HG03045 (cell line): ENCODE measurements around the gene CEP76.

ENCODE experiments used
- ATAC-seq: cut with Tn5 transposase; IDR thresholded peaks from one replicate; pipeline ENCODE4 v1.9.1; 2021; ENCODE audit warnings: mild to moderate bottlenecking, moderate library complexity; ENCODE audit not compliant: unreplicated experiment

The CEP76 gene

GRCh38 chr18:12702221-12703095 lies at the start of gene CEP76, which contains the start of gene PSMG2:
CEP76 (minus strand) TSS chr18:12702723; CDS start chr18:12702548, 175 bp downstream.
PSMG2 (plus strand) TSS chr18:12703042; CDS start chr18:12703108, 66 bp downstream.
- ATAC-seq = peak; percentile 83

DNA sequence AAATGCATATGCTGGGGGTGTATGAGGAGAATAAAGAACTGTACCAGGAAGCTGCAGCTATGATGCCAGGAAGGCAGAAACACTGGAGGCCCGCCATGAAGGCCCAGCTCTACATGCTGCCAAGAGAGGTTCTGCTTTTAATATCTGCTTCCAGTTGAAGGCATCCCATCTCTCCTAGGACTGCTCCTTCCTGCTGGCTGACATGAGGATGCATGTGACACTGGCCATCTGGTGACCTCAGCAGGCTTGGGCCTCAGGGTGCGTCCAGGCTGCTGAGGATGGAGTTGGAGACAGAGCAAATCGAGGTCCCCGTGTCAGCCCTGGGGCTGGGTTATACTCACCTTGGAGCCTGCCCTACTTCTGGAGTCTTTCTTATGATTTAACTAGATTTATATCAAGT lies 49.4 kb upstream of the CEP76 start:
- no peak for ATAC-seq

GRCh38 chr18:12751503-12751884 lies 49.0 kb upstream of the CEP76 start:
- ATAC-seq = no peak

- ATAC-seq = no peak
Observed at GRCh38 chr18:12750715-12751502, 48.4 kb upstream of the CEP76 start.

DNA sequence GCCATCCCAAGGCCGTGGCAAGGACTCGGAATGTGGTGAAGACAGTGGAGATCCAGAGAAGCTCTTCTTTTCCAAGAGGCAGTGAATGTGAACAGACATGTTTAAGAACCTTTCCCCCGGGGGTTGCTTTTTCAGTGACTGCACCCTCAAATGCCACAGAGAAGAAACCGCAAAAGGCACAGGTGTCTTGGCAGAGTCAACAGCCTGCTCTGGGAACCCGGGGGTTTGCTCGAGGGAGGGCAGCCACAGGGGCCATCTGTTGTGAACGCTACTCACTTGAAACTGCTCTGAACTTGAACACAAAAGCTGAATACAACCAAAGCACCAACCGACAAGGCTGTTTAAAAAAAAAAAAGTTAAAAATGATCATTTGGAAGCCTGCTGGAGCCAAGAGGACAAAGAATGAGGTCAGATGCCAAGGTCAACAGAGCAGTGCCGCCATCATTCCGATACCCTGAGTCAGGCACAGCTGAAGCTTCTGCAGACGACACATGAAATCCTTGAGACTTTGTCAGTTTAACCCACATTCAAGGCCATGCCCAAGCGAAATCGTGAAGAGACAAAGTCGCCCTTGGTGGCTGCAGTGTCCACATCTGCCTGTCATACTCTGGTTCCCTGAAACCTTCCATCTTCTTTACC lies 47.7 kb upstream of the CEP76 start:
- ATAC-seq = no peak

- ATAC-seq = no peak
Observed at GRCh38 chr18:12749121-12749520, 46.6 kb upstream of the CEP76 start.

DNA sequence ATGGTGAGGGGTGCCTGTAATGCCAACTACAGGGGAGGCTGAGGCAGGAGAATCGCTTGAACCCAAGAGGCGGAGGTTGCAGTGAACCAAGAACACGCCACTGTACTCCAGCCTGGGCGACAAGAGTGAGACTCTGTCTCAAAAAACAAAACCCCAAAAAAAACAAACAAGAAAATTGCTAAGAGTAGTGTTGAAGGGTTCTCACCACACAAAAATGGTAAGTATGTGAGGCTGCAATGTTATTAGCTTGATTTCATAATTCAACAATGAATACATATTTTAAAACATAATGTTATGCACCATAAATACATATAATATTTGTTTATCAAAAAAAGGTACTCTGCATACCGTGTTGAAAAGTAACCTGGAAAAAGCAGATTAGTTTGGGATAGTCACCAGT lies 46.1 kb upstream of the CEP76 start:
- ATAC-seq = no peak

DNA sequence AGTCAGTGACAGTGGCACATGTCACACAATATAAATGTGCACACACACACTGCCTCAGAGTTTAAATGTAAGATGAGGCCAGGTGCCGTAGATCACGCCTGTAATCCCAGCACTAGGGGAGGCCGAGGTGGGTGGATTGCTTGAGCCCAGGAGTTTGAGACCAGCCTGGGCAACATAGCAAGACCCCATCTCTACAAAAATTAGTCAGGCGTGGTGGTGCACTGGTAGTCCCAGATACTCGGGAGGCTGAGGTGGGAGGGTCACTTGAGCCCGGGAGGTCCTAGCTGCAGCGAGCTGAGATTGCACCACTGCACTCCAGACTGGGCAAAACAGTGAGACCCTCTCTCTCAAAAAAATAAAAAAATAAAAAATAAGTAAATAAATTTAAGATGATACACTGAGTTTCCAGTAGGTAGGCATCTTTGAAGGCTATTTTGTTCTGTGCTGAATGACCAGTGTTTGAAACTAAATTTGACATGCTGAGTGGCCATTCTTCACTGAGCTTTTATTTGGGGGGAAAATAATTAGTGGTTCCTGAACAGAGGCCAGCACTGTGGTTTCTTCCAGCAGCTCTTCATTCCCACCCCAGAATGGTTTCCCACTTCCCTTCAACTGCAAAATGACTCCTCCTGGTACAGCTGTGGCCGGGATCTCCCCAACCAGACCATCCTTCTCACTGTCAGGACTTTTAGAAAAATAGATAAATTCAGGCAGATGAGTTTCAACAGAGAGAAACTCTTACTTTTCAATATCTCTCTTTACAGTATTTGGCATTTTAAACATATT lies 45.2 kb upstream of the CEP76 start:
- no peak for ATAC-seq

GRCh38 chr18:12745095-12745795 lies 42.7 kb upstream of the CEP76 start:
- no peak for ATAC-seq

GRCh38 chr18:12744103-12744502 lies 41.6 kb upstream of the CEP76 start:
- no peak for ATAC-seq

GRCh38 chr18:12742453-12742852 lies 39.9 kb upstream of the CEP76 start:
- ATAC-seq = no peak

- no peak for ATAC-seq
Observed at GRCh38 chr18:12741351-12741750, 38.8 kb upstream of the CEP76 start.

GRCh38 chr18:12737243-12737902 lies 34.9 kb upstream of the CEP76 start:
- ATAC-seq = no peak

GRCh38 chr18:12726774-12727550 lies 24.4 kb upstream of the CEP76 start:
- ATAC-seq = no peak

GRCh38 chr18:12726331-12726730 lies 23.8 kb upstream of the CEP76 start:
- no peak for ATAC-seq

DNA sequence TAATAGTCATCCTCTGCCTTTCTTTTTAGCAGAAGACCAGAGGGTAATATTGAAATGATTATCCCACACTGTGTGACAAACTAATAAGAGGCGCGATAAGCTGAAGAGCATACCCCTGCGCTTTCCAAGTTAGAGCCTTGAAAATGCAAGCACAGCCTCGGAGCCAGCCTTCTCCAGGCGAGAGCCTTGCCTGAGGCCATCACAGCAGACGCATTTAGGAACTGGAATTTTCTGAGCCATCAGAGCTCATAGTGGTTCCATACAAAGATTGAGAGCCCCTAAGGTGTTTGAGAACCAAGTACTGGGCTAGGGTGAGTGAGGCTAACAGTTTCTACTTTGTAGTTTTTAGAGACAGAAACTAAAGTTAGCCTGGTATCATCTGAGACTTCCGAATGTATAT lies 20.2 kb upstream of the CEP76 start:
- ATAC-seq = no peak

GRCh38 chr18:12721495-12722275 lies 19.2 kb upstream of the CEP76 start:
- no peak for ATAC-seq

GRCh38 chr18:12711446-12711845 lies 8.9 kb upstream of the CEP76 start:
- ATAC-seq = no peak
